ENCODE results near the gene DNAJB12. TPM values are rescaled to one million over a fixed set of nuclear protein-coding genes. Genes with fewer than 3 reads are reported as not detected.
"Not testable (repeated sequence)": the region's sequence is repeated elsewhere in the genome, so short reads cannot be mapped to it uniquely, and the experiment has no call there.

Gene DNAJB12
- total RNA-seq, 1 donor from 2014 or later: 29.7 TPM

- intact Hi-C loops (cut with DNase I): no loop called here
- no peak for TF ChIP-seq POLR2A (IDR thresholded peaks at IDR 0.05)
- TF ChIP-seq CTCF (IDR thresholded peaks at IDR 0.05): no peak
- TF ChIP-seq POLR2AphosphoS5 (IDR thresholded peaks at IDR 0.05; ENCODE audit: insufficient read depth in 1 of 2, low read depth in 1 of 2): no peak
- Histone ChIP-seq H3K27me3 (no peaks in the 10 kb centered on the region), H3K4me1 (peaks cover 50% of the 10 kb centered on the region), H3K4me3 (peak overlapping the region; percentile 63 to 89), H3K27ac (peak overlapping the region; percentile 97), H3K9me3 (no peaks in the 10 kb centered on the region), H3K36me3 (no peaks in the 10 kb centered on the region)
- no peak for DNase-seq (ENCODE audit: extremely low spot score in 2 of 2)
These were observed 759 bp downstream of the DNAJB12 start for GRCh38 chr10:72353965-72354355.

GRCh38 chr10:72353028-72353964 is 1.4 kb downstream of the DNAJB12 start:
- Histone ChIP-seq H3K27me3 (no peaks in the 10 kb centered on the region), H3K27ac (peak overlapping the region; percentile 97), H3K9me3 (no peaks in the 10 kb centered on the region), H3K4me1 (peaks cover 57% of the 10 kb centered on the region), H3K36me3 (peaks cover 0 to 5% of the 10 kb centered on the region in 2 donors), H3K4me3 (peak overlapping the region; percentile 63 to 89)
- intact Hi-C loops (cut with DNase I): no loop called here
- DNase-seq (ENCODE audit: extremely low spot score in 2 of 2): peak in 1 of 2 donors; percentile 85
- TF ChIP-seq CTCF (IDR thresholded peaks at IDR 0.05): no peak
- TF ChIP-seq POLR2A (IDR thresholded peaks at IDR 0.05): no peak
- TF ChIP-seq POLR2AphosphoS5 (IDR thresholded peaks at IDR 0.05; ENCODE audit: insufficient read depth in 1 of 2, low read depth in 1 of 2): no peak

GRCh38 chr10:72351479-72351878 is 3.2 kb downstream of the DNAJB12 start:
- Histone ChIP-seq H3K27ac (no peak overlapping the region), H3K4me1 (peaks cover 58% of the 10 kb centered on the region), H3K27me3 (no peaks in the 10 kb centered on the region), H3K36me3 (peaks cover 0 to 10% of the 10 kb centered on the region in 2 donors), H3K9me3 (no peaks in the 10 kb centered on the region), H3K4me3 (no peak overlapping the region)
- no peak for TF ChIP-seq CTCF (IDR thresholded peaks at IDR 0.05)
- intact Hi-C loops (cut with DNase I): no loop called here
- DNase-seq (ENCODE audit: extremely low spot score in 2 of 2): no peak

- H3K4me3 ChIP-seq: no peak overlapping the region
- no peaks in the 10 kb centered on the region for H3K9me3 ChIP-seq
- DNase-seq (ENCODE audit: extremely low spot score in 2 of 2): no peak
- TF ChIP-seq CTCF (IDR thresholded peaks at IDR 0.05): no peak
- peak in 1 of 2 donors; percentile 11 for TF ChIP-seq POLR2AphosphoS5 (IDR thresholded peaks at IDR 0.05; ENCODE audit: insufficient read depth in 1 of 2, low read depth in 1 of 2)
- peaks cover 53% of the 10 kb centered on the region for H3K4me1 ChIP-seq
- H3K36me3 ChIP-seq: peaks cover 0 to 14% of the 10 kb centered on the region in 2 donors
- peak overlapping the region; percentile 16 for H3K27ac ChIP-seq
- intact Hi-C loops (cut with DNase I): no loop called here
- no peaks in the 10 kb centered on the region for H3K27me3 ChIP-seq
These were observed 5.3 kb downstream of the DNAJB12 start for GRCh38 chr10:72349438-72349837.

GRCh38 chr10:72348282-72348681 is 6.4 kb downstream of the DNAJB12 start:
- no peak overlapping the region for H3K4me3 ChIP-seq
- no peak overlapping the region for H3K27ac ChIP-seq
- intact Hi-C loops (cut with DNase I): no loop called here
- H3K36me3 ChIP-seq: peaks cover 0 to 23% of the 10 kb centered on the region in 2 donors
- TF ChIP-seq CTCF (IDR thresholded peaks at IDR 0.05) (no peak), POLR2AphosphoS5 (IDR thresholded peaks at IDR 0.05; ENCODE audit: insufficient read depth in 1 of 2, low read depth in 1 of 2) (no peak), POLR2A (IDR thresholded peaks at IDR 0.05) (no peak)
- no peak for DNase-seq (ENCODE audit: extremely low spot score in 2 of 2)
- H3K4me1 ChIP-seq: peaks cover 47% of the 10 kb centered on the region
- no peaks in the 10 kb centered on the region for H3K9me3 ChIP-seq
- no peaks in the 10 kb centered on the region for H3K27me3 ChIP-seq

GRCh38 chr10:72346117-72346516 is 8.6 kb downstream of the DNAJB12 start:
- H3K36me3 ChIP-seq: peaks cover 0 to 35% of the 10 kb centered on the region in 2 donors
- H3K27ac ChIP-seq; H3K9me3 ChIP-seq; H3K27me3 ChIP-seq; DNase-seq (ENCODE audit: extremely low spot score in 2 of 2); intact Hi-C loops (cut with DNase I); H3K4me3 ChIP-seq: not testable (repeated sequence)
- H3K4me1 ChIP-seq: peaks cover 26% of the 10 kb centered on the region

Data from vagina (tissue), 2 donors.